ENCODE results near the gene HLA-DRB5.

DNA sequence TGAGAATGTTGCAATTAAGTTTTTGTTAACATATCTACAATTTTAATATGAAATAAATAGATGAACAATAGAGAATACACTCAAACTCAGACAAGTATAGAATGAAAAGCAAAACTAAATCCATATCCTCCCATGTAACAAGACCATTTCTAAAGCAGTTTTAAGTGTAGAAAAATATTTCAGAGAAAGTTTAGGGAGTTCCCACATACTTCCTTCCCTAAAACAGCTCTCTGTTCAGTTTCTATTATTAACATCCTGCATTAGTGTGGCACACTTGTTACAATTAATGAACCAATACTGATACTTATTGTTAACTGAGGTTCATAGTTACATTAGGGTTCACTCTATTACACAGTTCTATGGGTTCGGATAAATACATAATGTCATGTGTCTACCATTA is 38.4 kb downstream of the HLA-DRB5 start:
- TF ChIP-seq SUZ12 (IDR thresholded peaks at IDR 0.05; ENCODE audit: extremely low read depth, insufficient read depth, insufficient read length) (no peak), YY1 (IDR thresholded peaks at IDR 0.05; ENCODE audit: insufficient read depth, insufficient read length) (no peak)

Data from NT2/D1 (cell line).